PC-9 (cell line): ENCODE results near the gene ATG2B. TPM values are rescaled to one million over a fixed set of nuclear protein-coding genes. Genes with fewer than 3 reads are reported as not detected.
A peak's percentile ranks its signal among the peaks of the same experiment; 100 is the strongest.

ENCODE experiments used
- BruUV-seq: library from RNA; stranded (reverse); fragments of 400-500 nt; replicated peaks from 2 replicates; lab custom pipeline; 2021; lab: Mats Ljungman, UMichigan
- CTCF ChIA-PET: fragments of 300-600 bp; sonication (Branson Sonifier 250); formaldehyde crosslinking; loops from one replicate; lab custom pipeline; 2022; ENCODE audit warnings: antibody characterized with exemption; lab: Charles Lee
- POLR2A ChIA-PET: fragments of 300-600 bp; sonication (Branson Sonifier 250); formaldehyde crosslinking; loops from one replicate; lab custom pipeline; 2022; ENCODE audit warnings: antibody characterized with exemption; ENCODE audit not compliant: unreplicated experiment; lab: Charles Lee
- DNase-seq, 2 experiments: peaks; one replicate each; pipeline versions ENCODE4 v3.0.0 to v3.0.0-alpha.2; 2015 to 2022; ENCODE audit warnings: mixed read lengths in 1 of 2
- H2AFZ ChIP-seq: fragments of 200-600 bp; sonication (generic); 2 replicates; pipeline ENCODE4 v1.8.1; 2017; ENCODE audit warnings: antibody characterized with exemption
- H3F3A ChIP-seq: fragments of 200-600 bp; sonication (generic); 2 replicates; pipeline ENCODE4 v1.8.1; 2017; ENCODE audit warnings: antibody characterized with exemption, mild to moderate bottlenecking, low read depth; ENCODE audit not compliant: insufficient read depth
- H3K27ac ChIP-seq: fragments of 200-600 bp; sonication (generic); 2 replicates; pipeline ENCODE4 v1.6.1; 2016; ENCODE audit warnings: mixed run types
- H3K27me3 ChIP-seq: fragments of 200-600 bp; sonication (generic); 2 replicates; pipeline ENCODE4 v1.6.1; 2016; ENCODE audit warnings: low read depth, mixed run types; ENCODE audit not compliant: insufficient read depth
- H3K36me3 ChIP-seq: fragments of 200-600 bp; sonication (generic); 2 replicates; pipeline ENCODE4 v1.6.1; 2016; ENCODE audit warnings: low read depth, mixed run types
- H3K4me1 ChIP-seq: fragments of 200-600 bp; sonication (generic); replicated peaks from 2 replicates; pipeline ENCODE4 v1.6.1; 2016; ENCODE audit warnings: mixed run types; ENCODE audit not compliant: insufficient read depth
- H3K4me2 ChIP-seq: fragments of 200-600 bp; sonication (generic); 2 replicates; pipeline ENCODE4 v1.6.1; 2017; ENCODE audit warnings: mixed run types
- H3K4me3 ChIP-seq: fragments of 200-600 bp; sonication (generic); 2 replicates; pipeline ENCODE4 v1.6.1; 2016; ENCODE audit warnings: mixed run types
- H3K79me2 ChIP-seq: fragments of 200-600 bp; sonication (generic); 2 replicates; pipeline ENCODE4 v1.6.1; 2017; ENCODE audit warnings: low read depth, mixed run types
- H3K9me2 ChIP-seq: fragments of 200-600 bp; sonication (generic); 2 replicates; pipeline ENCODE4 v1.8.1; 2017; ENCODE audit warnings: mild to moderate bottlenecking; ENCODE audit not compliant: insufficient read depth
- H3K9me3 ChIP-seq: fragments of 200-600 bp; sonication (generic); 2 replicates; pipeline ENCODE4 v1.8.1; 2016; ENCODE audit warnings: low read depth; ENCODE audit not compliant: insufficient read depth
- H4K20me1 ChIP-seq: fragments of 200-600 bp; sonication (generic); 2 replicates; pipeline ENCODE4 v1.8.1; 2017; ENCODE audit not compliant: insufficient read depth
- EZH2 ChIP-seq: fragments of 200-600 bp; sonication (generic); IDR thresholded peaks from 2 replicates; pipeline ENCODE4 v1.8.0; 2017; ENCODE audit warnings: antibody characterized with exemption, low read depth
- intact Hi-C: fragments of 100-400 bp; cut with micrococcal nuclease; formaldehyde crosslinking; loops from one replicate; pipeline ENCODE4 v1.10.0; 2022; ENCODE audit not compliant: unreplicated experiment
- total RNA-seq: library from RNA; stranded (reverse); gene quantifications from 2 replicates; pipeline ENCODE4 v1.2.3, GENCODE V29; 2021
- TF ChIP-seq, protein P1 (sequence below): fragments of 200-600 bp; sonication (generic); conservative IDR thresholded peaks from 2 replicates; pipeline ENCODE4 v1.6.1; 2017; ENCODE audit warnings: mixed run types, antibody characterized with exemption, mild to moderate bottlenecking, moderate library complexity

Gene ATG2B
- total RNA-seq, 1 experiment from 2014 or later = 6.6 TPM

DNA sequence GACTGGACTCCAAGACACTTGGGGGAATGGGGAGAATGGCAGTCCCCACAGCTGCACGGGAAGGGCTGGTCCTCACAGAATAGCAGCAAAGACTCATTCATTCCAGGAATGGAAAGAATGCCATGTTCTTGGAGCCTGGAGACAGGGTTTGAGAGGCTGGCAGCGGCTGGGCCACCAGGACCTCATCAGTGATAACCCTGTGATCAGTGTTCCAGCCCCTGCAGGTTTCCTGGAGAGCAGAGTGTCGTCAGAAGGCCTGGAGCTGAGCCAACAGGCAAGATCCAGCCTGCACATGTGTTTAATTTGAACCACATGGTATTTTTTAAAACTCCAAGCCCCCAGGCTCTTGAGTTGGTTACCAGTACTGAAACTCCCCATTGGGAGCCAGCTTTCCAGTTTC lies 95.8 kb downstream of the ATG2B start:
- BruUV-seq = no TSS peak
- Histone ChIP-seq H3K4me2 (0 out of 2 replicates have a peak overlapping the region, but pooled peaks have one; percentile 68), H3K27me3 (no peaks in the 10 kb centered on the region), H3K79me2 (no peaks in the 10 kb centered on the region), H3F3A (peaks cover 34% of the 10 kb centered on the region), H2AFZ (no peak overlapping the region), H3K4me3 (no peak overlapping the region), H3K9me2 (no peaks in the 10 kb centered on the region), H3K4me1 (peaks cover 64% of the 10 kb centered on the region), H3K27ac (peak overlapping the region; percentile 82), H4K20me1 (no peaks in the 10 kb centered on the region), H3K36me3 (no peaks in the 10 kb centered on the region), H3K9me3 (no peaks in the 10 kb centered on the region; the same call in none of the 2 replicates)
- ChIA-PET POLR2A (no interaction called here), CTCF (no interaction called here)
- TF ChIP-seq, protein P1, sequence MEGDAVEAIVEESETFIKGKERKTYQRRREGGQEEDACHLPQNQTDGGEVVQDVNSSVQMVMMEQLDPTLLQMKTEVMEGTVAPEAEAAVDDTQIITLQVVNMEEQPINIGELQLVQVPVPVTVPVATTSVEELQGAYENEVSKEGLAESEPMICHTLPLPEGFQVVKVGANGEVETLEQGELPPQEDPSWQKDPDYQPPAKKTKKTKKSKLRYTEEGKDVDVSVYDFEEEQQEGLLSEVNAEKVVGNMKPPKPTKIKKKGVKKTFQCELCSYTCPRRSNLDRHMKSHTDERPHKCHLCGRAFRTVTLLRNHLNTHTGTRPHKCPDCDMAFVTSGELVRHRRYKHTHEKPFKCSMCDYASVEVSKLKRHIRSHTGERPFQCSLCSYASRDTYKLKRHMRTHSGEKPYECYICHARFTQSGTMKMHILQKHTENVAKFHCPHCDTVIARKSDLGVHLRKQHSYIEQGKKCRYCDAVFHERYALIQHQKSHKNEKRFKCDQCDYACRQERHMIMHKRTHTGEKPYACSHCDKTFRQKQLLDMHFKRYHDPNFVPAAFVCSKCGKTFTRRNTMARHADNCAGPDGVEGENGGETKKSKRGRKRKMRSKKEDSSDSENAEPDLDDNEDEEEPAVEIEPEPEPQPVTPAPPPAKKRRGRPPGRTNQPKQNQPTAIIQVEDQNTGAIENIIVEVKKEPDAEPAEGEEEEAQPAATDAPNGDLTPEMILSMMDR = no peak
- TF ChIP-seq EZH2 = no peak
- intact Hi-C loops = loop anchor here (5.0 kb wide), 1 partner anchor 65 kb away; the partner anchor contains the start of gene BDKRB2
- no peak for DNase-seq

GRCh38 chr14:96265383-96266095 lies 97.6 kb downstream of the ATG2B start:
- H3K9me3 ChIP-seq = no peaks in the 10 kb centered on the region
- no peaks in the 10 kb centered on the region for H4K20me1 ChIP-seq
- BruUV-seq = no TSS peak
- H3K79me2 ChIP-seq = no peaks in the 10 kb centered on the region
- H3K4me1 ChIP-seq = peaks cover 61% of the 10 kb centered on the region
- H3K27me3 ChIP-seq = no peaks in the 10 kb centered on the region
- ChIA-PET POLR2A (interaction anchor here (0.6 kb wide), 1 partner anchor 130 kb away, joined by 3 read pairs; no protein-coding TSS in a partner anchor), CTCF (no interaction called here)
- H3K9me2 ChIP-seq = no peaks in the 10 kb centered on the region
- DNase-seq = no peak
- no peak overlapping the region for H2AFZ ChIP-seq
- no peak overlapping the region for H3K4me3 ChIP-seq
- intact Hi-C loops = loop anchor here (5.0 kb wide), 1 partner anchor 63 kb away; the partner anchor contains the start of gene BDKRB2
- no peak overlapping the region for H3K27ac ChIP-seq
- H3K4me2 ChIP-seq = no peak overlapping the region
- H3K36me3 ChIP-seq = no peaks in the 10 kb centered on the region
- H3F3A ChIP-seq = peaks cover 26% of the 10 kb centered on the region; the same call in 1 of the 2 replicates
- TF ChIP-seq, protein P1 = no peak
- TF ChIP-seq EZH2 = no peak

DNA sequence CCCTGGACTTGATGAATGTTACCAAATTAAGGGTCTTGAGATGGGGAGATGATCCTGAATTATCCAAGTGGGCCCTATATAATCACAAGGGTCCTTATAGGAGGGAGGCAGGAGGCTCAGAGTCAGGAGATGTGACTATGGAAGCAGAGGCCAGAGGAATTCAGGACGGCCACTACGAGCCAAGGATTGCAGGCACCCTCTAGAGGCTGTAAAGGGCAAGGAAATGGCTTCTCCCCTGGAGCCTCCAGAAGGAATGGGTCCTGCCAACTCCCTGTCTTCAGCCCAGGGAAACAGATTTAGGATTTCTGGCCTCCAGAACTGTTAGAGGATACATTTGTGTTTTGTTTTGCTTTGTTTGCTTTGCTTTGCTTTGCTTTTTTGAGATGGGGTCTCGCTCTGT lies 98.3 kb downstream of the ATG2B start:
- Histone ChIP-seq H3K4me2 (no peak overlapping the region), H3F3A (peaks cover 31% of the 10 kb centered on the region; the same call in 1 of the 2 replicates), H2AFZ (no peak overlapping the region), H3K9me2 (no peaks in the 10 kb centered on the region), H4K20me1 (no peaks in the 10 kb centered on the region), H3K27me3 (no peaks in the 10 kb centered on the region), H3K27ac (no peak overlapping the region), H3K36me3 (no peaks in the 10 kb centered on the region), H3K9me3 (no peaks in the 10 kb centered on the region), H3K4me3 (no peak overlapping the region), H3K79me2 (no peaks in the 10 kb centered on the region), H3K4me1 (peaks cover 57% of the 10 kb centered on the region)
- ChIA-PET POLR2A (interaction anchor here (0.6 kb wide), 1 partner anchor 130 kb away, joined by 3 read pairs; no protein-coding TSS in a partner anchor), CTCF (no interaction called here)
- no peak for TF ChIP-seq EZH2
- TF ChIP-seq, protein P1 = peak; percentile 36; the same call in 1 of the 2 replicates
- intact Hi-C loops = loop anchor here (5.0 kb wide), 1 partner anchor 63 kb away; the partner anchor contains the start of gene BDKRB2
- no peak for DNase-seq
- BruUV-seq = no TSS peak
